Medulla oblongata (tissue), 1 donor: Measurements from ENCODE around the gene OSBP2.
A peak's percentile ranks its signal among the peaks of the same experiment; 100 is the strongest.

Experiments
- DNase-seq: peaks from one replicate; pipeline ENCODE4 v3.0.0-alpha.2; 2015; ENCODE audit errors: extremely low spot score

Gene OSBP2

DNA sequence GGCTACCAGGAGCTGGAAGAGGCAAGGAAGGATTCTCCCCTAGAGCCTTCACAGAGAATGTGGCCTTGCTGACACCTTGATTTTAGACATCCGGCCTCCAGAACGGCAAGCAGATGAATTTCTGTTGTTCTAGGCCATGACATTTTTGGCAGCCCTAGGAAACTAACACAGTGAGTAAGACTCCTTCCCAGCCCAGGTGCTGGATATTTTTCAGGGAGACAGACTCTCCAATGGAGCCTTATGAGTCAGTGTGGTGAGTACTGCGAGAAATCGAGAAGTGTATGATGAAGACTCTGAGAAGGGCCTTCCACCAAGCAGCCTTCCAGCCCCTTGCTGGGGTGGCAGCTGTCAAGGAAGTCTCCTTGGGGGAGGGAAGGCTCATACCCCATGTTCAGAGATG, 114.4 kb downstream of the OSBP2 start:
- no peak for DNase-seq

DNA sequence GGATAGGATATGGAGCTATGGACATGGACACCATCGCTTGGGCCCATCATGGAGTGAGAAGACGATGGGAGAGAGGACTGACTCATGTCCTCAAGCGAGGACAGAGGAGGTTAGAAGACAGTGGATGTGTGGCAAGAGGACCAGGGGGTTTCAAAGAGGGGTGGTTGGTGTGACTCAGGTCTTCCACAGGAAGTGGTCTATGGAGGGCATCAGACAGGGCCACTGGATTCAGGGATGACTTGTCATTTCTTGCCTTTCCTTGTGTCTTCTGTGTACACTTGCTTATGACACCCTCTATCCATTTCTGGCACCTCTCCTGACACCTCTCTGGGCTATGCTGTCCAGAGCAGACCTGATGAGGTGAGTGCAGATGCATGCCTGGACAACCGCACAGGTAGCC, 115.4 kb downstream of the OSBP2 start:
- no peak for DNase-seq

DNA sequence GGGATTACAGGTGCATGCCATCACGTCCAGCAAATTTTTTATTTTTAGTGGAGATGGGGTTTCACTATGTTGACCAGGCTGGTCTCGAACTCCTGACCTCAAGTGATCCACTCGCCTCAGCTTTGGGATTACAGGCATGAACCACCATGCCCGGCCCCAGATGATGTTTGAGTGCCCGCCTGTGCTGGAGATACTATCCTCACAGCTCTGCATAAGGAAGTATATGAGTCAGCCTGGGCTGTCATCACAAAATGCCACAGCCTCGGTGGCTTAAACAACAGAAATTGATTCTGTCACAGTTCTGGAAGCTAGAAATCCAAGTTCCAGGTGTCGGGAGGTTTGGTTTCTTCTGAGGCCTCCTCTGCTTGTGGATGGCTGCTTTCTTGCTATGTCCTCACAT, 119.3 kb downstream of the OSBP2 start:
- no peak for DNase-seq

DNA sequence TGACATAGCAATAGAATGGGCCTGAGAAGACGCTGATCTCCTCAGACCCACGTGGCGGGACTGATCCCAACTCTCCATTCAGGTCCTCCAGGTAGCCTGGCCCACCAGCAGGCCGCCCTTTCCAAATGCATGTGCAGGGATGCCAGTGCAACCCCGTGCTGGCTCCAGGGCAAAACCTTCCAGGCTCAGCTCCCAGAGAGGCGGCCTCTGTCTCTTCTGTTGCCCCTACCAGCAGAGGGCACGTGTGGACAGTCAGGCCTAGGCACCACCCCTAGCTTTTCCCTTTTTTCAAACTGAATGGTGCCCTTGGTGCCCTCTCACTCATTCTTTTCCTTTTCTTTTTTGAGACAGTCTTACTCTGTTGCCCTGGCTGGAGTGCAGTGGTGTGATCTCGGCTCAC, 121.7 kb downstream of the OSBP2 start:
- no peak for DNase-seq

DNA sequence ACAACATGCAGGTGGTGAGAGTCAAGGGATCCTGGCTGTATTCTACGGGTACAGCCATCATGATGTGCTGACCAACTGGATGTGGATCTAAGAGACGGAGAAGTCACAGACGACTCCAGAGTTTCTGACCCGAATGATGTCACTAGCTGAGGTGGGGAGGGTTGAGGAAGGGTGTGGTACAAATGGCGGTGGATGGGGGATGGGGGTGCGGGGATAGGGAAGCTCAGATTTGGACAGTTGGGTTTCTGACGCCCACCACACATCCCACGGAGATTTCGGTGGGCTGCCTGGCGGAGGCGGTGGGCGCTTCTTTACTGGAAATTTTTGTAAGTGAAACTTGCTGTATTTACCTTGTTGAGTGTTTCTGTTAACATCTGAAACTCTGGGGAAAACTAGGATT, 126.7 kb downstream of the OSBP2 start:
- DNase-seq: no peak

DNA sequence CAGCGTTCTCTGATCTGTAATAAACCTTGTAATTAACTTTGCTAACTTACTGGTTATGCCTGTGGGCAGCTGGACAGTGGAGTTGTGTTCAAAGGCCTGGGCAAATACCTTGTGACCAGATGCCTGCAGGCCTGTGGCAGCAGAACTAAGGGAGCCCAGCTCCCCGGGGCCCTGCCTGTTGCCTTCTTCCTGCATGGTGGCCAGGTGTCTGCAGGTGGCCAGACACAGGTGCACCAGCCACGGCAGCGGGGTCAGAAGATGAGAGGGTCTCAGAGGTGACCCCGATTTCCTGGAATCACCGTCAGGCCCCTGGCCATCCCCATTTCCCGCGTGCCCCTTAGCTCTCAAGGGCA, 127.2 kb downstream of the OSBP2 start:
- DNase-seq: no peak

DNA sequence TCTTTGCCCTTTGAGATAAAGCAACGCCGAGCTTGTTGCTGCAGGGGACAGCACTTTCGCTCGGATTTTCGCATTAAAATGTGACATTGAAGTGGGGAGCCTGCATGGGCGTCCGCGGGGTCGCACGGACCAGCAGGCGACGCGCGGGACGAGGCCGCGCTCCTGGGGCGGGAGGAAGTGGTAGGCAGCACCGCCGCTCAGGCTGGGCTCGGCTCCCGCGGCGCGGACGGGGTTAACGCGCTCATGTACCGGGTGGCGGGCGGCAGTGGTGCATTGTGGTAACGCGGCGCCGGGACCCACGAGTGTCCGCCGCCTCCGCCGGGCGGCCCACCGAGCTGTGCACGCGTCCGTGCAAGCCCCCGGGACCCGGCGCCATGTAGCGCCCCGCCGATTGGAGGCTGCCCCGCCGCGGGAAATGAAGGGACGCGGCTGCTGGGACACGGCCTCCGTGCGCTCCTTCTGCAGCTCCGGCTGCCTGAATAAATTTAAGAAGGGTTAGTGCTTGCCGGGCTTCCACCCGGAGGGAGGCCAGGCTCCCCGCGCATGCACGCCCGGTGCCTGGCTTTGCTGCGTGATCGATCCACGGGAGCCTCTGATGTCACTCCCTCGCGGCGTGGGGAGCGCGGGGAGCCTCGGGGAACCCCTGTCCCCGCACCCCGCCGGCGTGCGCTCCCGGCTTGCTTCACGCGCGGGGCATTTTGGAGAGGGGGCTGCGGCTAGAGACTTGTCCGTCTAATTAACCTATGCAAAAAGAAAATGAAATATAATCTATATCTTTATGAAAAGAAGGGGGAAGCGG, 127.7 kb downstream of the OSBP2 start:
- DNase-seq: no peak

DNA sequence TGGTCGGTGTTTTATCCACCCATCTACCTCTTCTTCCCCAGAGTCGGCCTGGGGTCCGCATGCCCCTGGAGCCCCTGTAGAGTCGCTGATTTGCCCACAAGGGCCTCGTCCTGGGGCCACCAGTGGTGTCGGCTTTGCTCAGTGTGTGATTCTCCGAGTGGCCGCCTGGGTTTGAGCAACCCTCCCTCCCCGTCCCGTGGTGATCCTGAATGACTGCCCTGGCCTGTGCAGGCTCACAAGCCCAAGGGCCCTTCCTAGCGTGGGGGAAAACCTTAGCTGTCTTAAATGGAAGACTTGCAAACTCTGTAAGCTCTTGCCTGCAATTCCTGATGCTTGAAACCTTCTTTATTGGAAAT, 128.3 kb downstream of the OSBP2 start:
- DNase-seq: no peak

DNA sequence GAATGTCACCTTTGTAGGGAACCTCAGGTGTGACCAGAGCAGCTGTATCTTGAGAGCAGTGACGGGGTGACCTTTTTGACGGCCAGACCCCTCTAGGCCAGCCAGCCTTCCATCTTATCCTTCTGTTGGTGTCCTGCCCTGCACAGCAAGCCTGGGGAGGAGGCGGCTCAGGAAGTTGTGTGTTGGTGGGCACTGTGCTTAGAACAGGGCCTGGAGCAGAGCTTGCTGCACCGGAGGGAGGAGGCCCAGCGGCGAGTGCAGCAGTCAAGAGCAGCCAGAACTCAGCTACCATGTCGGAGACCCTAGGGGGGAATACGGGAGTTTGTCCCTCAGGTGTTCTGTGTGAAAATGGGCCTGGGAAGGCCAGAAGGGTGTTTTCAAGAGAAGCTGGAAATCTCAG, 129.4 kb downstream of the OSBP2 start:
- DNase-seq: no peak

DNA sequence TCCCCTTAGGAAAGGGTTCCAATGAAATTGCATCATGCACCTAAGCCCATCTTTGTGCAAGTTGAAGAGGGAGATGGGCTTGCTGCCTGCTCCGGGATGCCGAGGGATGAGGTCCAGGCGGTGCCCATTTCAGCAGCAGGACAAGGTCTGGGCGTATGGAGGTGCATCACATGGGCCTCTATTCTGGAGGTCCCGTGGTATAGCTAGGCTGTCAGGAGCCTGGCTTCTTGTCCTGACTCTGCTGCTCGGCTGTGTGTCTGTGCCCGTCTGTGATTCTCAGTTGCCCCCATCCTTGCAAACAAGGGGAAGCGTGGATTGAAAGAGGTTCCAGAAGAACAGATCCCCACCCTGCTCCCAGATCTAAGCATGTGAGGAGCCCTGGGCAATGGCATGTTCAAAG, 130.0 kb downstream of the OSBP2 start:
- DNase-seq: no peak

DNA sequence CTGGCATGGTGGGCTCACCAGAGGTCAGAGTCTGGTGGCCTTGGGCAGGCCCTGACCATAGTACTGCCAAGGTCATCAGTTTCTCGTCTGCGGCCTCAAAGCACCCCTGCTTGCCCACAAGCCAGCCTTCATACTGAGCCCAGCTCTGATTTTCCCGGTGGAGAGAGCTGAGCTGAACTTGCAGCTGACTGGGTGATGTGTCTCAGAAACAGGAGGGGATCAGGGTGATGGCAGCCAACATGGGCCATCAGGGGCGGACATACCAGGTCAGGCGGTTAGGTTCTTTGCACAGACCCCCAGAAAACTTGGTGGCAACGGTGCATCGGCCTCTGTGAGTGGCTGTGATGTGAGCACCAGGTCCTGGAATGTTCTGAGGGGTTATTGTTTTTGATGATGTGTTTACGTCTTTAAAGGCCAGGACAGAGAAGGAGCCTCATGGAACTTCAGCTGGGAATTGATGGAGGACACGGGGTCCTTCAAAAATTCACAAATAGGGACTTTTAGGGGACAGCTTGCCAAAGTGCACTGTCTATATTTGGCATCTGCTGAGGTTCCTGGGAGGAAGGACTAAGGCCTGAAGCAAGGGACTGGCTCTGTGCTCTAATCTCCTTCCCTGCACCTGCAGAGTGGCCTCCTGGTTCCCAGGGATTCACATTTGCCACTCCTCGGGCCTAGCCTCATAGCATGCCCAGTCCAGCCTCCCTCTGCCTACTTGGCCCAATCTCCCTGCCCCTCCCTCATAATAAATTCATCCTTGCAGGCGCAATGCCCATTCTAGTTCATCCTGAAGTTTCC, 131.2 kb downstream of the OSBP2 start:
- DNase-seq: no peak

DNA sequence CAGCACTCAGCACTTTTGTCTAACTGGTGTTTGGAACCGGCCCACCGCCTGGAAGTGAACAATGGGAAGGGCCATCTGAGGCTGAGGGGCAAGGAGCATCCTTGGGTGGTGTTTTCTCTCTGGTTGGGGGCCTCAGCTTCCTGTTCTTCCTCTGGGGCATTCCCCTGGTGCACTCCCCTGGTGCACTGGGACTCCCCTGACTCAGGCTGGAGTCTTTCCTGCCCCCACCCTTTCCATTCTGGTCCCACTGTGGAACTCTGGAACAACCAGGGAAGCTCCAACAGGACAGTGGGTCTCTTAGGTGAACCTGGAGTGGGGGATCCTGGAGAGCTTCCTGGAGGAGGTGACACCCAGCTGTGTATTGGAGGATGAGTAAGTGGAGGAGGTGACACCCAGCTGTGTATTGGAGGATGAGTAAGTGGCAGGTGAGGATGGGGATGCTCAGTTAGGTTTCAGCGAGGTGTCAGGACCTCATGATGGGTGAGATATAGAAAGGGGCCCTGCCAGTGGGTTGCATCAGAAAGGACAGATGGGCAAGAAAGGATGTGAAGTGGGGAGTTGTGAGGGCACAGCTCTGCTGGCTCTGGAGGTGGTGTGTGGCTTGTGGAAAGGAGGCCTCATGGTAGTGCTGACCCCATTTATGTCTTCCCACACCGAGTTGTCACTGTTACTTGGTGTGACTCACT, 132.1 kb downstream of the OSBP2 start:
- no peak for DNase-seq

DNA sequence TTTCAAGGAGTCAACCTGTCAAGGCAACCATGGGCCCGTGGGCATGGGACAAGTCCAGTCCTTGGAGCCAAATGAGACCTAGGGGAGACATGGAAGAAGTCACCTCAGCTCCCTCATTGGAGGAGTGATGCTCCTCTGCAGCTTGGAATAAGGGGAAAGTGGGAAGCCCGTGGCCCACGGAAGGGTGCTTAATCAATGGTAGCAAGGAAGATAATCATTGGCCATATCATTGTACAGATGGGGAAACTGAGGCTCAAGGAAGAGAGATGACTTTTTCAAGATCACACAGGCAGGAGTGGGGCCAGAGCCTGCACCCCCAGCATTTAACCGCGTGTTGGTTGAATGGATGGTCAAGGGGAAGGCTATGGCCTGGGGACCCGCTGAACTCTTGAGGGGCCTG, 133.0 kb downstream of the OSBP2 start:
- DNase-seq: no peak

DNA sequence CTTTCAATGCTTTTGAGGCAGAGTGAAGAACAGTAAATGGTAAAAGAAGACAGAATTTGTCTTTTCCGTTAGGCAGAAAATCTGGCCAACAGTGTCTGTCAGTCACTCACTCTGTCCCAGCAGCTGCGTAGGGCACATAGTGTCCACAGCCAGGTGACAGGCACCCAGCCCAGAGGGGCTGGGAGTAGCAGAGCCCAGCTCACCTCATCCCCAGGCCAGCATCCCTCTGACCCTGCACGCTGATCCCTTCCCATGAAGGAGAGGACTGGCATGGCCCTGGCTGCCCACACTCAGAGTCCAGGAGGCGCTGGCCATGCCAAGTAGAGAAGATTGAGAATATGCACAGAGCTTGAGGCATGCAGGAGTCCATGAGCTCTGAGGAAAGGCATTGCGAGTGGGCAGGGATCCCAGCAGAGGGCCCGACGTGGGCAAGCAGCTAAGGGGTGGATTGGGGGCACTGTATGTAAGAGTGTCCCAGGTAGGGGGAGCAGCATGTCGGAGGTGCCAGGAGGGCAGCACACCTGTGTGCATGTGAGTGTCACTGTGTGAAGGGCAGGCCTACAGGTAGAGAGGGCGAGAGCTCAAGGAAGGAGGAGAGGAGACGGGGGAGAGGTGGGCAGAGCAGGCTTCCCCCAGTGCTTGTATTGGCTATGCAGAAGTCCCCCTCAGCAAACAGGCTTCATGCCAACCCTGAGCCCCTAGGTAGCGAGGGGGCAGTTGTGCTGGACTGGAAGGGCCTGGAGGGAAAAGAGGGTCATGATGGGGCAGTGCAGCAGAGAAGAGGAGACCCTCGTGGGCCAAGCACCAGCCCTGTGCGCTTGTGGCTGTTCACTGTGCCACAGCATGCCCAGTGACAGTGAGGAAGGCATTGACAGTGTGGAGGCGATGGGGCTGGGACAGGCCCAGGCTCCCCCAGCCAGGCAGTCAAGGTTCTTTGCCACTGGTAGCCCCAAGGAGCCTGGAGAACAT, 133.8 kb downstream of the OSBP2 start:
- DNase-seq: no peak

DNA sequence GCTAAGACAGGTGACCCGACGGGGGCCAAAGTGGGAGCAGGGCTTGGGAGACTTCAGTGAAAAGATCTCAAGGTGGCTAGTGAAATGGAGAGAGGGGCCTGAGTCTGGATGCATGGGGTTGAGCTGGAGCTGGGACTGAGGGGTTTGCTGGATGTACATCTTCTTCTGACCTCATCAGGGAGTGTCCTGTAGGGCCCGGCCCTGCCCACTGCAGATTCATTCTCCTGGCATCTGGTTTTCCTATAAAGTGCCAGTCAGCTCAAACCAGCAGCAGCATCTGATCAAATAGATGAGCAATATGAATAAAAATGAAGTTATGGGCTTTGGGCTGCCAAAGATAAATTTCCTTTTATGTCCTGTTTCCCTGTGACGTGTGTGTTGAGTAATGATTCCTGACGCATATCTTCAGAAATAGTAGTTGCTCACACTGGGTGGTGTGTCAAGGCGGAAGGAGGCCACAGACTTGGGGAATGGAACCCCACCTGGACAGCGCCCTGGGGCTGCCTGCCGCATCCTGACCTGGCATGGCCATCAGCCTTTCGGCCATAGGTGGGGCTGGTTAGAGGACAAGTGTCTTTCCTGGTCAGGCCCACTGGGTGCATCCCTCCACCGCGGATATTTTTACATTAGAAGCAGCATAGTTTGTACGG, 135.4 kb downstream of the OSBP2 start:
- no peak for DNase-seq

DNA sequence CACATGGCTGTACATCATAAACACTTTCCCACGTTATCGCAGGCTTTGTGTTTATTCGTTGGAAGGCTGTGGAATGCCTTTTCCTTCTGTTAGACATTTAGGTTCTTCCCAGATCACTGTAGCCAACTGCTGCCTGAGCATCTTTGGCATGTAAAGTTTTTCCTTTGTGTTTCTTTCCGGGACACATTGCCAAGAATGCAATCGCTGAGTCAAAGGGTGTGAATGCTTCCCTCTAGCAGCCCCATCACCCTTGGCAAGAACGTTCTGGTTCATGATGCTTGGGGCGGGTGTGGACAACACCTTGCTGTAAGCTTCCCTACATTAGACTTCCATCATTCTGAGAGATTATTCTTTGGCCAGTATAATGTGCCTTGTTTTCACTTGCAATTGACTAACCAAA, 136.2 kb downstream of the OSBP2 start:
- no peak for DNase-seq

DNA sequence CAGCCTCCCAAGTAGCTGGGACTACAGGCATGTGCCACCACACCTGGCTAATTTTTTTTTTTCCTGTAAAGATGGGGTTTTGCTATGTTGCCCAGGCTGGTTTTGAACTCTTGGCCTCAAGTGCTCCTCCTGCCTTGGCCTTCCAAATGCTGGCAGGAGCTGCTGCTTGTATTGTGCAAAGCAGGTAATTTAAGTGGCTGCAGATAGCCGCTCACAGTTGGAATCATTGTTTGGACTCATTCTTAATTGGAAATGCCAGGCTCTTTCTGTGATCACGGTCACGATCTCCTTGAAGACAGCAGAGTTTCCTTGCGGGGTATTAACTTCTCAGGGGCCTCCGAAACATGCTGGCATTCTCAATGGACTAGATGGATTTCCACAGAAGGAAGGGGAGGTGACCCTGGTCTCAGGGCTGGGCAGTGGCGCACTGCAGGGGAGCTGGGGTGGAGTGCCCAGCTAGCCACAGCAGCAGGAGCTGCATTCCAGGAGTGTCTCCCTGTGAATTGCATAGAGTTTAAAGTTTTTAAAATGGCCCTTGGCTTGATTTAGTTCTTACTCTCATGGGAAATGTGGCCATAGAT, 137.8 kb downstream of the OSBP2 start:
- no peak for DNase-seq

DNA sequence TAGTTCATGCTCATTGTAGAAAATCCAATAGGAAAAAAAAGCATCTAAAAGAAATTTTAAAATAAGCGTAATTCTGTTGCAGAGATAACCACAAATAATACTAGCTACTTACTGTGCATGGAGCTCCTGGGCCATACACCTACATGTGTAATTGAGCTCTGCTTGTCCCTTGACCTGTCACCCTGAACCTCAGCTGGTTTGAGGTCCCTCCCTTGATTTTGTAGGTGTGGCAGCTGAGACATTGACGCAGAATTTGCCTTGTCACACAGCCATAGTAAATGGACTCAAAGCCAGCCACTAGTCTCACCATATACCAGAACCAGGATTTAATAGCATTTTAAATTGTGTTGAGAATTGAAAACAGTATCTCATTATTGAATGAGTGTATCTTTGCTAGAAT, 138.6 kb downstream of the OSBP2 start:
- DNase-seq: no peak

DNA sequence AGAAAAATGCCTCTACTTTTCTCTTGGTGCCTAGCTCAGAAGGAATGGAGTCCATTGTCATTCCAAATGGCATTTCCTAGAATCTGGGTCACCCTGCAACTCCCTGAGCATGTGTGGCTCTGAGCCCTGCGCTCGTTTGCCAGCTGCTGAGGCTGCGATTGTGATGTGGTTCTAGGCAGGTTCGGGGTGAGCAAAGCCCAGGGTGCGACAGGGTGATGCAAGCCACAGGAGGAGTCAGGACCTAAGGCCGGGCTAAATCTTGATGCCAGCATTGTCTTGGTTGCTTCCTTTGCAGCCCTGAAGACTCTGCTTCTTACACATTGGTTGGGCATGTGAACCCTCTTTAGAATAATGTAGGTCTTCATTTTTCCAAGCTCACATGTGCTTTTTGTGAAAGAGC, 142.9 kb downstream of the OSBP2 start:
- peak; percentile 54 for DNase-seq

DNA sequence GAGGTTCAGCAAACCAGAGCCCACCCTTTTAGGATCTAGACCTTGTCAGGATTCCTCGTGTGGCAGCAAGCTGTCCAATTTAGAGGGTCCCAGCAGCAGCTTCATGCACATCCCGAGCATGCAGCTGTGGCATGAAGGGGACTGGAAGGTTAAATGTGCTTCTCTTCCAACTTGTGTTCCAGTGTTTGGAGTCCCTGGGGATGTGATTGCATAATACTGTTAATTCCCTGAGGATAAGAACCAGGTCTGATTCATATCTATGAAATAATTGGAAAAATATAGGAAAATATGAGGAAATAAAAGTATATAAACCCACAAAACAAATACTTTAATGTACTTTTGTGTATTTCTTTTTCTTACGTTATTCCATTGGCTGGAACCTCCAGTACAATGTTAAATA, 143.4 kb downstream of the OSBP2 start:
- no peak for DNase-seq

DNA sequence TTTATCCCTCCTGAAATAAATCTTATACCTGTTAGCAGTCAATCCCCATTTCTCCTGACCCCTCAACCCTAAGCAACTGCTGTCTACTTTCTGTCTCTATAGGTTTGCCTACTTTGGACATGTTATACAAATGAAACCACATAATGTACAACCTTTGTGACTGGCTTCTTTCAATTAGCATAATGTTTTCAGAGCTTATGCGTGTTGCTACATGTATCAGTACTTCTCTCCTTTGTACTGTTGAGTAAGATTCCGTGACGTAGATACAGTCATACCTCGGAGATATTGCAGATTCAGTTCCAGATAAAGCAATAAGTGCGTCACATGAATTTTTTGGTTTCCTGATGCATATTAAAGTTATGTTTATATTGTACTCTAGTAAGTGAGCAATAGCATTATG, 146.6 kb downstream of the OSBP2 start:
- no peak for DNase-seq
